Measurements from ENCODE around the gene CTXN1. TPM values are rescaled to one million over a fixed set of nuclear protein-coding genes. Genes with fewer than 3 reads are reported as not detected.

Gene CTXN1
- total and polyA plus RNA-seq, 2 of the 4 experiments (the other 2 are of a cell fraction), result 0.36 to 7.4 TPM

- TF ChIP-seq BHLHE40 (IDR thresholded peaks at IDR 0.05; ENCODE audit: low read depth, low read length), result no peak
Observed at GRCh38 chr19:7927605-7928333, 1.8 kb upstream of the CTXN1 start (continued).

DNA sequence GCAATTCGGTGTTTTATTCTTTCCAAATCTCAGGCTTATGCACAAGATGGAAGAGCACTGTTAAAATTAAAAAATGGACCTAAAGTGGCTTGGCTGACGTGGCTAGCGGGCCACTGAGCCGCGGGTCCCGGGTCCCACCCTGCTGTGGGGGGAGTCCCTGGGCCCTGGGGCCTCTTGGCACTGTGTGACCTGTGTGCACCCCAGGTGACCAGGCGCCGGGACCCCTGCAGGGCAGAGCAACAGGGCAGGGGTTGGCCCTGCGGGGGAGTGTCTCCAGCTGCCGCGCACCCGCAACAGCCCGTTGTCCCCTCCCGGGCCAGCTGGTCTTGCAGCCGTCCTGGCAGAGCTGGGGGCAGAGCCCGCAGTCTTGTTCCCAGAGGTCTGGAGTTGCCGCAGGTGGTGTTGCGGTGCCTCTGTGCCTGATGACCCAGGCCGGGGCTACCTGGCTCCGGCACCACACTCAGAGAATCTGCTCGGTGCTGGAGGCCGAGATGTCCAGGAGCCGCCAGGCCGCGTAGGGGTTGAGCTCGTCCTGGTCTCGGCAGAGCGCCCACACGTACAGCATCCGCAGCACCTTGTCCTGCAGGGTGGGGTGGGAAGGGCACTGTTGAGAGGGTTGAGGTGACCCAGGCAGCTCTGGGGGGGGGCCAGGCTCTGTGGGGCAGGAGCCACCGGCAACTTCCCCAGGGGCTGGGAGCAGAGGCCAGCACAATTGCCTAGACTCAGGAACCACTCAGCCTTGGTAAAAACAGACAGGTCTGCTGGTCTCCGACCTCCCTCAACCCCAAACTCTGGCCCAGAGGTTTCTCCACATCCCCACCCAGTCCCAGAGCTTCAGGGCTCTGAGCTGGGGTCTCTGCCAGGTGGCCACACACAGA, 1.0 kb upstream of the CTXN1 start:
- peaks cover 21% of the 10 kb centered on the region for H3K4me1 ChIP-seq (ENCODE audit: control insufficient read depth, insufficient read depth, low read length)
- H3K9me3 ChIP-seq (ENCODE audit: control insufficient read depth, insufficient read depth, low read length), result no peaks in the 10 kb centered on the region
- H4K5ac ChIP-seq (ENCODE audit: low read depth, low read length), result no peak overlapping the region
- H3K14ac ChIP-seq (replicated peaks; ENCODE audit: low read depth, low read length), result no peak overlapping the region
- 85% methylated on average over 15 of the region's 32 CpGs; no CpG with 5 or more reads in 1 of the 2 experiments for WGBS, 2 experiments (ENCODE audit: extremely low coverage in 2 of 2, insufficient read length in 1 of 2)
- dilution Hi-C loops (cut with HindIII; ENCODE audit: low sequenced_read_pairs, unreplicated experiment), result no loop called here
- H4K91ac ChIP-seq (ENCODE audit: insufficient read depth, low read depth, low read length), result 0 out of 2 replicates have a peak overlapping the region, but pooled peaks have one; percentile 49
- H2BK120ac ChIP-seq (ENCODE audit: low read depth, low read length), result no peak overlapping the region
- BruUV-seq (replicated peaks), result no TSS peak
- no peak overlapping the region for H4K8ac ChIP-seq (ENCODE audit: low read depth in 2 of 2, low read length in 2 of 2)
- no peaks in the 10 kb centered on the region for H3K27me3 ChIP-seq (ENCODE audit: control insufficient read depth, insufficient read depth, low read length)
- H3K18ac ChIP-seq (ENCODE audit: low read depth, low read length), result no peak overlapping the region
- H3K79me1 ChIP-seq (ENCODE audit: low read depth in 1 of 2, low read length in 2 of 2), result peaks cover 7 to 14% of the 10 kb centered on the region in 2 experiments; a peak in 3 of 4 replicates
- H3K4me2 ChIP-seq (ENCODE audit: low read depth, low read length), result peak overlapping the region; percentile 84; the same call in 1 of the 2 replicates
- no peak overlapping the region for H3K27ac ChIP-seq (ENCODE audit: insufficient read depth, low read length)
- no peak overlapping the region for H2BK15ac ChIP-seq (ENCODE audit: low read depth, low read length)
- no peak overlapping the region for H2BK5ac ChIP-seq (ENCODE audit: low read depth, low read length, poor library complexity, severe bottlenecking)
- ATAC-seq (ENCODE audit: low read depth) (no peak), DNase-seq (no peak)
- intact Hi-C loops (cut with micrococcal nuclease), result no loop called here
- H3K9me1 ChIP-seq (ENCODE audit: insufficient read depth, low read length), result peaks cover 9% of the 10 kb centered on the region; the same call in 1 of the 2 replicates
- no peak overlapping the region for H3K56ac ChIP-seq (ENCODE audit: extremely low read depth, insufficient read depth, low read length)
- H2AFZ ChIP-seq (replicated peaks; ENCODE audit: low read length, poor library complexity), result peak overlapping the region; percentile 96
- CTCF ChIA-PET, result no interaction called here
- no peak overlapping the region for H2BK20ac ChIP-seq (ENCODE audit: low read depth, low read length)
- peak overlapping the region; percentile 81; the same call in 1 of the 2 replicates for H2AK5ac ChIP-seq (ENCODE audit: low read depth, low read length)
- H2AK9ac ChIP-seq (replicated peaks; ENCODE audit: low read depth, low read length, poor library complexity), result peak overlapping the region; percentile 92
- H3K4ac ChIP-seq (ENCODE audit: low read depth, low read length), result peak overlapping the region; percentile 84; the same call in 1 of the 2 replicates
- in situ Hi-C loops (cut with MboI; ENCODE audit: low sequenced_read_pairs), result no loop called here
- H3K23ac ChIP-seq (ENCODE audit: low read depth, low read length), result no peak overlapping the region
- peaks cover 15% of the 10 kb centered on the region for H4K20me1 ChIP-seq (ENCODE audit: insufficient read depth, low read length)
- no peak overlapping the region for H3K9ac ChIP-seq (ENCODE audit: low read depth, low read length)
- peaks cover 21% of the 10 kb centered on the region for H3K36me3 ChIP-seq (ENCODE audit: control insufficient read depth, insufficient read depth, low read length)
- POLR2A ChIA-PET (ENCODE audit: unreplicated experiment), result interaction anchor here (0.6 kb wide), 2 partner anchors 228 to 293 kb away, joined by 5 to 9 read pairs; no protein-coding TSS in a partner anchor
- H3K4me3 ChIP-seq (ENCODE audit: insufficient read depth, low read depth, low read length), result no peak overlapping the region
- no peak for TF ChIP-seq SMC3 (IDR thresholded peaks at IDR 0.05; ENCODE audit: low read depth, low read length)
- TF ChIP-seq RFX5 (IDR thresholded peaks at IDR 0.05; ENCODE audit: low read depth, low read length), result no peak
- TF ChIP-seq, protein P1, sequence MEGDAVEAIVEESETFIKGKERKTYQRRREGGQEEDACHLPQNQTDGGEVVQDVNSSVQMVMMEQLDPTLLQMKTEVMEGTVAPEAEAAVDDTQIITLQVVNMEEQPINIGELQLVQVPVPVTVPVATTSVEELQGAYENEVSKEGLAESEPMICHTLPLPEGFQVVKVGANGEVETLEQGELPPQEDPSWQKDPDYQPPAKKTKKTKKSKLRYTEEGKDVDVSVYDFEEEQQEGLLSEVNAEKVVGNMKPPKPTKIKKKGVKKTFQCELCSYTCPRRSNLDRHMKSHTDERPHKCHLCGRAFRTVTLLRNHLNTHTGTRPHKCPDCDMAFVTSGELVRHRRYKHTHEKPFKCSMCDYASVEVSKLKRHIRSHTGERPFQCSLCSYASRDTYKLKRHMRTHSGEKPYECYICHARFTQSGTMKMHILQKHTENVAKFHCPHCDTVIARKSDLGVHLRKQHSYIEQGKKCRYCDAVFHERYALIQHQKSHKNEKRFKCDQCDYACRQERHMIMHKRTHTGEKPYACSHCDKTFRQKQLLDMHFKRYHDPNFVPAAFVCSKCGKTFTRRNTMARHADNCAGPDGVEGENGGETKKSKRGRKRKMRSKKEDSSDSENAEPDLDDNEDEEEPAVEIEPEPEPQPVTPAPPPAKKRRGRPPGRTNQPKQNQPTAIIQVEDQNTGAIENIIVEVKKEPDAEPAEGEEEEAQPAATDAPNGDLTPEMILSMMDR (conservative IDR thresholded peaks at IDR 0.05; ENCODE audit: low read depth, low read length), result no peak
- no peak for TF ChIP-seq NFE2L2 (IDR thresholded peaks at IDR 0.05; ENCODE audit: low read depth, low read length)
- no peak for TF ChIP-seq MXI1 (IDR thresholded peaks at IDR 0.05; ENCODE audit: borderline replicate concordance, low read depth, low read length)
- TF ChIP-seq MAZ (IDR thresholded peaks at IDR 0.05; ENCODE audit: borderline replicate concordance, low read depth, low read length), result no peak
- no peak for TF ChIP-seq POLR2A (IDR thresholded peaks at IDR 0.05; ENCODE audit: low read depth, low read length)
- no peak for TF ChIP-seq CHD1 (IDR thresholded peaks at IDR 0.05; ENCODE audit: low read depth, low read length)
- no peak for TF ChIP-seq FOS (IDR thresholded peaks at IDR 0.05; ENCODE audit: low read depth, low read length)
- no peak for TF ChIP-seq MAFK (IDR thresholded peaks at IDR 0.05; ENCODE audit: low read depth, low read length)
- no peak for TF ChIP-seq BHLHE40 (IDR thresholded peaks at IDR 0.05; ENCODE audit: low read depth, low read length)
- no peak for TF ChIP-seq RAD21 (IDR thresholded peaks at IDR 0.05; ENCODE audit: low read length)

Data from IMR-90 (cell line).